Lower leg skin (tissue), 3 donors: Measurements from ENCODE around the gene CFAP74.

ENCODE experiments used
- CTCF ChIP-seq, 3 donors: fragments of 450-650 bp; IDR thresholded peaks; one replicate each; pipeline ENCODE4 v1.5.1; 2016; ENCODE audit warnings: antibody characterized with exemption in 3 of 3, mild to moderate bottlenecking in 3 of 3, moderate library complexity in 2 of 3
- POLR2A ChIP-seq, 2 donors: fragments of 450-650 bp; IDR thresholded peaks; one replicate each; pipeline ENCODE4 v1.6.1; 2016 to 2017; ENCODE audit warnings: antibody characterized with exemption in 2 of 2, mild to moderate bottlenecking in 1 of 2, moderate library complexity in 1 of 2

- TF ChIP-seq CTCF (IDR thresholded peaks at IDR 0.05) (no peak), POLR2A (IDR thresholded peaks at IDR 0.05) (no peak)
These were observed 46.3 kb upstream of the CFAP74 start, which contains the start of gene PRKCZ for GRCh38 chr1:2049718-2050431.
